GM18526 (cell line): Measurements from ENCODE around the gene GULP1.

ENCODE experiments used
- POLR2A ChIP-seq: IDR thresholded peaks from 3 replicates; pipeline ENCODE4 v1.6.1; 2011; ENCODE audit not compliant: insufficient read length; ENCODE audit errors: extremely low read depth

The GULP1 gene

DNA sequence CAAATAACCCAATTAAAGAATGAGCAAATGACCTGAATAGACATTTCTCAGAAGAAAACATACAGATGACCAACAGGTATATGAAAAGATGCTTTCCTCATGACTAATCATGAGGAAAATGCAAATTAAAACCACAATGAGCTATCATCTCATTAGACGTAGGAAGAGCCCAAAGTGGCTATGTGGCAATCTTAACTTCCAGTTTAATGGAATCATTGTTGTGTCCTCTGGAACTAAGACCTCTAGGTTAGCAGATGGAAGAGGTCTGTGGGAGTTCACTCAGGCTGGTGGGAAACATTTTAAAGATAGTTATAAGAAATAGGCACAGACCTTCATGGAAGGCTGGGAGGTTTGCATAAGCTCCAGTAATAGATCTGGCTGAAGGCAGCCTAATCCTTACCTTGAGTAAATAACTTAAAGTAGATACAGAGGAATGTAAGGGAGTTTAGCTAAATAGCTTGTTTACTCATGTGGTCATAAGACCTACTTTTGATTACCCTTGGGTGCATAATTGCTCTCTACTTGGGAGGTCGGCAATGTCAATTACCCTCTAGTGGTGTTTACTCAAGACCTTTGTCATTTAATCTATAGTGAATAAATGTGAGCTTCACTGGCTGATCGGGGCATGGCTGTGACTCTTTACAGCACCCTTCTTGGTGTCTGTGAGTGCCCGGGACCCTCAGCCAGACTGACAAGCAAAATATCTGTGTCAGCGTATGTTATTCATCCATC, 119.0 kb downstream of the GULP1 start:
- TF ChIP-seq POLR2A = no peak

DNA sequence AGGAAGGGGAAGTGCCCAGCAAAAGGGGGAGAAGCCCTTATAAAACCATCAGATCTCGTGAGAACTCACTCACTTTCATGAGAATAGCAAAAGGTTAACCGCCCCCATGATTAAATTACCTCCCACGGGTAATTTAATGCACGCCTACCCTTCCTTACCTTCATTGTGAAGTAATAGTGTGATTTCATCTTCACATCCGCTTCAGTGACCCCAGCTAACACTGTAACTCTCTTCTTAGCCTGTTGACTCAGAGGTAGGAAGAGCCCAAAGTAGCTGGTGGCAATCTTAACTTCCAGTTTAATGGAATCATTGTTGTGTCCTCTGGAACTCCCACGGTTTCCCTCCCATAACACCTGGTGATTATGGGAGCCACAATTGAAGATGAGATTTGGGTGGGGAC, 120.5 kb downstream of the GULP1 start:
- no peak for TF ChIP-seq POLR2A

DNA sequence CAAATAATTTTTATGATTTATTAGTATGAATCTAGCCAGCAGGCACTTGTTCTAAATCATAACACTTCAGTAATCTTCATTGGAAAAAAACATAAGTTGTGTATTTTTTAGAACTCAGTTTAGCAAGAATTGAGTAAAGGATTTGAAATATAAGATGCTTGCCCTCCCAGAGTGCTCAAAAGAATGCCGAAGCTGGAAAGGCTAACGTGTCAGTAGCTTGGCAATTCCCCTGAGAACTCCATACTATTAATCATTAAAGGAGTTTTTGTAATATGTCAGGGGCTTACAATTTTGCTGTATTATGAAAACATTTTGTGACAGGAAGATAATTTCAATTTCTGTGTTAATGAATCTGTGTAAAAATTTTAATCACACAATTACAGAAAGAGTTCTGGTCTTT, 122.7 kb downstream of the GULP1 start:
- no peak for TF ChIP-seq POLR2A

DNA sequence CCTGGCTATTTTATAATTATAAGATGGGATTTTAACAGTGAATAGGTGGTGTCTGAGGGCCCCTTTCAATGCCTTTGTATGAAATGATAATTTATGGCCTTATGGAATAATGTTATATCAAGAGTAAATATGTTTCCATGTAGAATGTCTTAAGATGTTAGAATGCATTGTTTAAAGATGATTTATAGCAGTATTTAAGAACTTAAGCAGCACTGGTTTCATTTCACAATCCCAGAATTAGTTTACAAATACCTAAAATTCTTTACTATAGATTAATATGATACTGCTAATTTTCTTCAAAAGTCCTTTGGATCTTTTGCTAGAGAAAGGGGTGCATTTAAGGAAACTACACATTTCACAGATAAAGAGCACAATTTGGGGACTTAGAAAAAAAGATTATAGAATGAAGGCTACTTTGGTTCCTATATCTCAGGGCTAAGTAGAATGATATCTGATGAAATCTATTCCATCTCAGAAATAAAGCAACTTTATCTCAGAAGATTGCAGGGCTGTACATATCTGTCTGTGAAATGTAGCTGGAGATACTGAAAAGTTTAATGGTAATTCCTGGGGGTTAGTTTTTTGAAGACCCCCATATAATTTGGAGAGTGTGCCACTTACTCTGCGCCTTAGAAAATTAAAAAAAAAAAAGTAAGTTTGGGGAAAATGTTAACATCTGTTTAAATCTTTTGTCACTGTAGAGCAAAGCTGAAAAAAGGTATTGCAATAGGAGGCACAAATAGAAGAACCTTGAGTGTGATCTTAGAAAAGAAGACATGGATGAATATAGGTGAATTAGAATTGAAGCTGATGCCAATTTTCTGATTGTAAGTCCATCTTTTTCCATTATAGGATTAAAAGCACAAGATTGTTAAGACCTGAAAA, 123.4 kb downstream of the GULP1 start:
- no peak for TF ChIP-seq POLR2A

DNA sequence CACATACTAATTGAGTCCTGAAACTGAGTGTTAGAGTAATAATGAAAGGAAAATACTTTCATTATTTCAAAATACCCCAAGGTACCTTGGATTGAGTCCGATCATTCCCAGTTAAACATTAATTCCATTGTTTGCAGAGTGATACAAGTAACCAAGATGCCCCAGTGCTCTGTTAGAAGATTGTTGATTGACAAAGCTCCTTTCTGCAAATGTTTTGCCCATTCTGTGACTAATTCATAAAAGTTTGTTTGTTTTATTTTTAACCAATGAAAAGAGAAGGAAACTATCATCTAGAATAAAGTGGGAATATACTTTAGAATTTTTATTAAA, 124.0 kb downstream of the GULP1 start:
- no peak for TF ChIP-seq POLR2A

DNA sequence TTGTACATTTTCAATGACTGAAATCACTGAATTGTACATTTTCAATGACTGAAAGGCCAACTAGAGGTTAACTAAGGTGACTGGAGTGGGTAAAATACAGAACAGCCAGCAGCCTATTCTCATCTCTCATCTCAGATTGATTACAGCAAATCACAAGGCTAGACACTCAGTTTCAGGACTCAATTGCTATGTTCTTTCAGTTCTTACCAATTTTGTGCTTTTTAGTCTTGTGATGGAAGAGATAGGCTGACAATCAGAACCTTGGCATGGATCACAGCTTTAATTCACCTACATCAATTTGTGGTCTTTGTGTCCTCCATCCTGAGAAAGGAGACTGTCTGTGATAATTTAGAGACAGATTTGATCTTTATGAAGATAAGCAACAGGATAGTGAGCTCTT, 124.7 kb downstream of the GULP1 start:
- no peak for TF ChIP-seq POLR2A

DNA sequence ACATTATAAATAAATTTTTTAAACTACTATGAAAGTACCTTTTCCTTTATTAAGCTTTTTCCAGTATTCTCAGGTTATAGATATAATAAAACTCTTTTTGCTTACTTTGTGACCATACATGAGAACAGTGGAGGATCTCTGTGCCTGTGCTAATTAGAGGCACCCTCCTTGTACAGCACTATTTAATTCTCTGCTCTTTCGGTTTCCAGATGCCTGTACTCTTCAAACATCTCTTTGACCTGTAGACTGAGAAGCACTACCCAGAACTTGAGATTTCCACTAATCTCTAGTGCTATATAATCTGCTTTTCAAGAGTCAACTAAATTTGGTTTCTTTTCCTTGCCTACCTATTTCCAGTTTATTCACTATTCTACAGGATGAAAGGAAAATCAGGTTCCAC, 131.1 kb downstream of the GULP1 start:
- TF ChIP-seq POLR2A = no peak

DNA sequence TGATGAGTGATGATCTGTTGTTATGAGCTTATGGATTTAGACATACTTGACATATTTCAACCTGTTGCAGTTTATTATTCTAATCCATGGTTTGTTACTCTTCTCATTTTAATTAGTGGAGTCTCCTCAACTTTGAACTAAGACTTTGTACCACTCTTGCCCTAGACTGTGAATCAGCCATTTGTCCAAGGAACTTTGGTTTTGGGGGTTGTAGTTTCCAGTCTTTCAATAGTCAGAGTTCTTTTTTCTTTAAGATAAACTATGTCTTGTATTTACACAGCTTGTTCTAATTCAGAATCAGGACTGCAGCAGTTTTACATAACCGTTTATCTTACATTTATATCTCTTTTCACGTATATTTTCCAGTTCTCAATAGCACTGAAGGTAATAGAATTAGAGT, 133.6 kb downstream of the GULP1 start:
- TF ChIP-seq POLR2A = no peak

DNA sequence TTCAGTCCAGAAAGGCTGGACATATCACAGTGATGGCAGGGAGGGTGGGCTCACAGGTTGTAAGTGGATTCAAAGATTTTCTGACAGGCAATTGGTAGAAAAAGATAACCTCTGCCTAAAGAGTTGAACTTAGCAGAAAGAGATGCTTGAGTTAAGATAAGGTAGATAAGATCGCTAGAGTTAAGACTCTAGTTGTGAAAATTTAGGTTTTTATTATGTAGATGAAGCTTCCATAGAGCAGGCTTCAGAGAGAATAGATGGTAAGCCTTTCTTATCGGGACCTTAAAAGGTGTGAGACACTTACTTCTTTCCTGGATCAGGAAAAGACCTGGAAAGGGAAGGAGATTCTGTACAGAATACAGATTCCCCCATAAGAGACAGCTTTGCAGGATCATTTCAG, 134.4 kb downstream of the GULP1 start:
- no peak for TF ChIP-seq POLR2A

DNA sequence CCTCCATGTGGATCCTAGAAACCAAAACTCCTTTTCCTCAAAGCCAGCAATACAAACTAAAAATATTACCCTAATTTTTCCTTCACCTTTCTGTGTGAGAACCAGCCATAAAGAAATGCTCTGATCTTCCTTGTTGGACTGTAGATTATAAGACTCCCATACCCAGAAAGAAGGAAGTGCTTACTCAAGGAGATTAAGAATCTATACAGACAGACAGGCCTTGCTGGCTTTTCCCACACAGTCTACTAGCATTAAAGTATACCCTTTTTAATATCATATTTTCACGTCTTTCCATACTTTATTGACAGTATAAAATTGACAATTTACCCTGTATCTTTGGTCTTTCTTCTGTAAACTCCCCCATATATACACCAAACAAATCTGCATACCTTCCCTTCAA, 139.0 kb downstream of the GULP1 start:
- TF ChIP-seq POLR2A = no peak

DNA sequence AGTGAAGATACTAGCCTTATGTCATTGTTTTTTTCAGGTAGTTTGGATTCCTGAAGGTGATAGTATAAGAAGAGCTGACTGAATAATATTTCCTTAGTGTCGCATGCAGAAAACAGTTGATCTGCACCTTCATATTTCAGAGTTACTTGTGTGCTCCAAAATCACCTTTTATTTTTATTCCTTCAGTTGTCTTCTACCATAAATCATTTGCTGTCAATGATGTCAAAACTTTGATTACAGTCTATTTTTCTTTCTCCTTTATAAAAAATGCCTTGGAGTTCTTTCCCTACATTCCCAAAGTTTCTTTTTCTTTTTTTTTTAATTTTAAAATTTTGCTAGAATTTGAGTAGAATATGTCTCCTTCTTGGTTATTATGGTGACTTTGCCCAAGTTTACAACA, 142.3 kb downstream of the GULP1 start:
- no peak for TF ChIP-seq POLR2A

DNA sequence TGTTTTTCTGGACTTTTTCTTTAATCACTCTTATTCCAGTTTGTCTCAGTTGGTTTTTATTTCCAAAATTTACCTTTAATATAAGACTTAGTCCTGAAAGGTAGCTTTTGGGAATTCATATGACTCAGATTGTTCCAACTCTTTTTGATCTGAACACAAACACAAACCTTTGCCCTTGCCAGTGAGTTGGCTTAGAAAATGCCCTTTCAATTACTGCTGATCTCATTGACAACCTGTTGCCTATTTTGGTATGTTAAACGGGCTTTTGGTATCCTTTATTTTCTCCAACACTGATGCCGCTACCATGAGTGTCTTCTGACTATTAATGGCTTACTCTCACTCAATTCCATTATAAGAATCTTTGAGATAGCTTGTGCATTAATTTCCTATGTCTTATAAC, 143.4 kb downstream of the GULP1 start:
- TF ChIP-seq POLR2A = no peak

DNA sequence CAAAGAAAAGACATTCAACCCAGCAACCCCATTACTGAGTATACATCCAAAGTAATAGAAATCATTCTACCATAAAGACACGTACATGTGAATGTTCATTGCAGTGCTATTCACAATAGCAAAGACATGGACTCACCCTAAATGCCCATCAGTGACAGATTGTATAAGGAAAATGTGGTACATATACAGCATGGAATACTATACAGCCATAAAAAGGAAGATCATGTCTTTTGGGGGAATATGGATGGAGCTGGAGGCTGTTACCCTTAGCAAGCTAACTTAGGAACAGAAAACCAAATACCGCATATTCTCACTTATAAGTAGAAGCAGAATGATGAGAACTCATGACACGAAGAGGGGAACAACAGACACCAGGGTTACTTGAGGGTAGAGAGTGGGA, 145.9 kb downstream of the GULP1 start:
- no peak for TF ChIP-seq POLR2A

DNA sequence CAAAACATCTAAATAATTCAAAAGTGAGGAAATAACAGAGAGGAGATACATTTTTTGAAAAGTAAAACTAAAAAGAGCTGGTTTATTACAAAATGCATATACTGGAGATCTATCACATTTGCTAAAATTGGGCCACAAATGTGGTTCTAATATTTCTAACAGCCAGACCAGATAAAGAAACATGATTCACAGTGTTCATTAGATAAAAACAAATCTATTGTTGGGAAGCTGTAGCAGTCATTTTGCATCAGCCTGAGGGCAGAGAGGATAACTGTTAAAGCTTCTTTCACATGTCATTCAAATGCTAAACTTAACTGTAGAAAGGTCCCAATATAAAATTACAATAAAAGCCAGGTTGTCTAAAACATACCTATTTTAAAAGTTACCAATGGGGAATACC, 148.3 kb downstream of the GULP1 start:
- TF ChIP-seq POLR2A = no peak

DNA sequence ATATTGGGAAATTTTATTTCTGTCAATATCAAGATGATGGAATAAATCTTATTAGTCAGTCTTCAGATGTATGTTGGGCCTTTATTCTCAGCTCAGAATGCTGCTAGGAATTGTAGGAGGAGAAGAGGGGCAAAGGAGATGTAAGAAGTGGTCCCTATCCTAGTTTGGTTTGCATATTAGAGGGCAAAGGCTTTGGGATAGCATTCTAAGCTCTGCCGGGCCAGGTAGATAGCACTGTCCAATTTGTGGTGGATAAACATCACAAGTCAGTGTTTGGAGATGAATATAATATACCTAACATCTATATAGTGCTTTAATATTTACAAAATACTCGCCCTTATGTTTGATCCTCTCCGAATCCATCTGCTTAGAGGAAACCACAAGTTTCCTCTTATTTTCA, 149.2 kb downstream of the GULP1 start:
- no peak for TF ChIP-seq POLR2A

DNA sequence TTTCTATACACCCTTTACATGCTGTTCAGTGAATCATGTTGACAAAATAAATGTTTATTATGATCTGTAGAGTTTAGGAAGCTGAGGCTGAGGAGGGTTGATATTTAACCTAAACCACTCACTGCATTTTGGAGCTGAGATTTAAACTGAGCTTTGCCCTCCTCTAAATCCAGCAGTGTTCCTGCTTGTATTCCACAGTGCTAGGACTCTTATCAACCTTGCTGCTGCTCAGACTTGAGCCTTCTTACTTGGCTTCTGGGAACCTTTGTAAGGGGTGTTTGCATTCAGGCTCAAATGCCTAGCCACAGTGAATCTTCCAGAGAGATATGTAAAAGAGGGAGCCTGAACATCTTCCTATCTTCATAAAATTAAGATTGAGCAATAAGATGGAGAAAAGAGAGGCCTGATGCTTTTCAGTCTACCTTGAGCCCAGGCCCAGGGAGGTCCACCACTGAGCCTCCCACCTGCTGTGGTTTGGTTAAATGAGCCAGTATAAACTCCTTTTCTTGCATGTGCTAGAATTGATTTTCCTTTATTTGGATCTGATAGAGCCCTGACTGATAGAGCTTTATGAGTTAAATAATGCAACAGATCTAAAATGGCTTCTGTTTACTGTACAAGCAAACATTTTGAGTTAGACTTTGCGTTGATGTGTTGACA, 149.7 kb downstream of the GULP1 start:
- TF ChIP-seq POLR2A = no peak
